ENCODE data around the gene COL28A1. TPM values are rescaled to one million over a fixed set of nuclear protein-coding genes. Genes with fewer than 3 reads are reported as not detected.
A peak's percentile ranks its signal among the peaks of the same experiment; 100 is the strongest.

COL28A1 gene
- total RNA-seq, 1 donor from 2014 or later: 18.3 TPM

GRCh38 chr7:7384228-7384627 lies 151.4 kb downstream of the COL28A1 start:
- no peak for TF ChIP-seq CTCF (IDR thresholded peaks at IDR 0.05; ENCODE audit: unreplicated experiment)
- Mint-ChIP-seq H3K27me3 (no peaks in the 10 kb centered on the region), H3K4me1 (ENCODE audit: low read depth) (no peaks in the 10 kb centered on the region), H3K36me3 (ENCODE audit: insufficient read depth) (peaks cover 1% of the 10 kb centered on the region), H3K27ac (no peak overlapping the region), H3K9me3 (ENCODE audit: low read depth) (no peaks in the 10 kb centered on the region), H3K4me3 (ENCODE audit: low read depth) (no peak overlapping the region)
- DNase-seq (ENCODE audit: low spot score, unreplicated experiment): no peak

- no peak for TF ChIP-seq CTCF (IDR thresholded peaks at IDR 0.05; ENCODE audit: unreplicated experiment)
- H3K9me3 Mint-ChIP-seq (ENCODE audit: low read depth): no peaks in the 10 kb centered on the region
- H3K4me3 Mint-ChIP-seq (ENCODE audit: low read depth): no peak overlapping the region
- no peak overlapping the region for H3K27ac Mint-ChIP-seq
- DNase-seq (ENCODE audit: low spot score, unreplicated experiment): no peak
- peaks cover 5% of the 10 kb centered on the region for H3K36me3 Mint-ChIP-seq (ENCODE audit: insufficient read depth)
- H3K4me1 Mint-ChIP-seq (ENCODE audit: low read depth): peaks cover 15% of the 10 kb centered on the region
- H3K27me3 Mint-ChIP-seq: no peaks in the 10 kb centered on the region
These were observed 160.1 kb downstream of the COL28A1 start for GRCh38 chr7:7375538-7375937.

- Mint-ChIP-seq H3K27me3 (no peaks in the 10 kb centered on the region), H3K27ac (no peak overlapping the region), H3K36me3 (ENCODE audit: insufficient read depth) (peaks cover 4% of the 10 kb centered on the region), H3K9me3 (ENCODE audit: low read depth) (no peaks in the 10 kb centered on the region), H3K4me3 (ENCODE audit: low read depth) (no peak overlapping the region), H3K4me1 (ENCODE audit: low read depth) (peaks cover 13% of the 10 kb centered on the region)
- TF ChIP-seq CTCF (IDR thresholded peaks at IDR 0.05; ENCODE audit: unreplicated experiment): no peak
- no peak for DNase-seq (ENCODE audit: low spot score, unreplicated experiment)
These were observed 165.6 kb downstream of the COL28A1 start for GRCh38 chr7:7370076-7370475.

- no peak for DNase-seq (ENCODE audit: low spot score, unreplicated experiment)
- Mint-ChIP-seq H3K4me1 (ENCODE audit: low read depth) (peaks cover 12% of the 10 kb centered on the region), H3K9me3 (ENCODE audit: low read depth) (peaks cover 4% of the 10 kb centered on the region), H3K36me3 (ENCODE audit: insufficient read depth) (peaks cover 7% of the 10 kb centered on the region), H3K4me3 (ENCODE audit: low read depth) (no peak overlapping the region), H3K27ac (no peak overlapping the region), H3K27me3 (no peaks in the 10 kb centered on the region)
- no peak for TF ChIP-seq CTCF (IDR thresholded peaks at IDR 0.05; ENCODE audit: unreplicated experiment)
These were observed 166.5 kb downstream of the COL28A1 start for GRCh38 chr7:7369134-7369533.

GRCh38 chr7:7354674-7355073 lies 181.0 kb downstream of the COL28A1 start:
- DNase-seq (ENCODE audit: low spot score, unreplicated experiment): no peak
- H3K4me1 Mint-ChIP-seq (ENCODE audit: low read depth): peaks cover 19% of the 10 kb centered on the region
- no peaks in the 10 kb centered on the region for H3K27me3 Mint-ChIP-seq
- H3K27ac Mint-ChIP-seq: peak overlapping the region; percentile 77
- no peak overlapping the region for H3K4me3 Mint-ChIP-seq (ENCODE audit: low read depth)
- H3K36me3 Mint-ChIP-seq (ENCODE audit: insufficient read depth): peaks cover 5% of the 10 kb centered on the region
- no peak for TF ChIP-seq CTCF (IDR thresholded peaks at IDR 0.05; ENCODE audit: unreplicated experiment)
- H3K9me3 Mint-ChIP-seq (ENCODE audit: low read depth): peaks cover 6% of the 10 kb centered on the region
